ENCODE results near the gene GALNT17. TPM values are rescaled to one million over a fixed set of nuclear protein-coding genes. Genes with fewer than 3 reads are reported as not detected.

Gene GALNT17
- total RNA-seq, 8 experiments from 2014 or later = 3.2 to 85.6 (median 17.2) TPM; not detected in 2

DNA sequence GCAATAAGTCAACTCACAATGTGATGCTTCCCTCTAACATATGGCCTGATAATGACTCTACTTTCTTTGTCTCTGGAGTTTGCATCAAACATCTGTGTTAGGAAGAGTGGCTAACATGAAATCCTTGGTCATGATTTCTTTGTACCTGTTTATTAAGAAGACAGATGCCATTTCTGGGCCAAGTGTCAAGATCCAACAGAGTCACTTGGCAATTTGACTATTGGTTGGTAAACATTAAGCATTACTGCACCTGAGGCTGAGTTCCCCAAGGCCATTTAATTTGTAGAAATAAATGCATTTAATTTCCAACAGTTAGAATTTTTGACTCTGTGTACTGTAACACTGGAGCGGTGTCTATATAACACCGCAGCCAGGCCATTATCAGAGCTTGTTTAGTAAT lies 403.7 kb downstream of the GALNT17 start:
- in situ Hi-C loops (cut with MboI; ENCODE audit: low pct_unique_long_range_greater_than_20kb in 2 of 9, low sequenced_read_pairs in 9 of 9, unreplicated experiment in 9 of 9) = no loop called here
- peak in 1 of 8 experiments; percentile 34 for ATAC-seq (replicated peaks in 6 of 8)
- WGBS, 10 experiments = 41 to 100% (median 89%) methylated on average over 1 to 2 of the region's 2 CpGs; no CpG with 5 or more reads in 2 of the 10 experiments

DNA sequence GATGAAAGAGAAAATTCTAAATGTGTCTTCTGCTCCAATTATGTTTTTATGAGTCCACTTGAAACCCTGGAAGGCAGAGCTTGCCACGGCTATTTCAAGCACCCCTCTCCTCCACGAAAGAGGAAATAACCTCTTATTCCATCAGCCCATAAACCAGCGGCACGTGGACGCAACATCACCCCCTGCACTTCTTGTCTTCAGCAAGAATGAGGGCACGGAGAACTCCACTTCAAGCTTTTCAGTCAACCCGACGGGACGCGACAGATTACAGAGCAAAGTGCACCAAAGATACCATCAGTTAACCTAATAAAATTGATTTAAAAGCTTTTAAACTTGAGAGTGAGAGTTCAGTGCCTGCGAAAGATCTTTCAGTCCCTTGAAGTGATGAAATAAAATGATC lies 406.3 kb downstream of the GALNT17 start:
- peak in 1 of 8 experiments; percentile 46 for ATAC-seq (replicated peaks in 6 of 8)
- H3K4me1 ChIP-seq (replicated peaks in 1 of 2) = peaks cover 9 to 26% of the 10 kb centered on the region in 2 donors
- H3K27ac ChIP-seq = no peak overlapping the region
- WGBS, 10 experiments = 5 to 86% (median 65%) methylated on average over 2 to 11 of the region's 11 CpGs; no CpG with 5 or more reads in 1 of the 10 experiments
- no peak overlapping the region for H3K4me3 ChIP-seq
- in situ Hi-C loops (cut with MboI; ENCODE audit: low pct_unique_long_range_greater_than_20kb in 2 of 9, low sequenced_read_pairs in 9 of 9, unreplicated experiment in 9 of 9) = no loop called here

More for the DNA sequence above, 403.7 kb downstream of the GALNT17 start:
- H3K4me1 ChIP-seq (replicated peaks in 1 of 2) = peaks cover 0 to 7% of the 10 kb centered on the region in 2 donors
- no peak overlapping the region for H3K4me3 ChIP-seq
- H3K27ac ChIP-seq = no peak overlapping the region

GRCh38 chr7:71539615-71540014 lies 407.7 kb downstream of the GALNT17 start:
- Histone ChIP-seq H3K4me3 (no peak overlapping the region), H3K4me1 (replicated peaks in 1 of 2) (peaks cover 9 to 26% of the 10 kb centered on the region in 2 donors), H3K27ac (no peak overlapping the region)
- WGBS, 10 experiments = 0 to 100% (median 82%) methylated on average over 1 to 4 of the region's 4 CpGs; no CpG with 5 or more reads in 3 of the 10 experiments
- no peak for ATAC-seq (replicated peaks in 6 of 8)
- in situ Hi-C loops (cut with MboI; ENCODE audit: low pct_unique_long_range_greater_than_20kb in 2 of 9, low sequenced_read_pairs in 9 of 9, unreplicated experiment in 9 of 9) = no loop called here

DNA sequence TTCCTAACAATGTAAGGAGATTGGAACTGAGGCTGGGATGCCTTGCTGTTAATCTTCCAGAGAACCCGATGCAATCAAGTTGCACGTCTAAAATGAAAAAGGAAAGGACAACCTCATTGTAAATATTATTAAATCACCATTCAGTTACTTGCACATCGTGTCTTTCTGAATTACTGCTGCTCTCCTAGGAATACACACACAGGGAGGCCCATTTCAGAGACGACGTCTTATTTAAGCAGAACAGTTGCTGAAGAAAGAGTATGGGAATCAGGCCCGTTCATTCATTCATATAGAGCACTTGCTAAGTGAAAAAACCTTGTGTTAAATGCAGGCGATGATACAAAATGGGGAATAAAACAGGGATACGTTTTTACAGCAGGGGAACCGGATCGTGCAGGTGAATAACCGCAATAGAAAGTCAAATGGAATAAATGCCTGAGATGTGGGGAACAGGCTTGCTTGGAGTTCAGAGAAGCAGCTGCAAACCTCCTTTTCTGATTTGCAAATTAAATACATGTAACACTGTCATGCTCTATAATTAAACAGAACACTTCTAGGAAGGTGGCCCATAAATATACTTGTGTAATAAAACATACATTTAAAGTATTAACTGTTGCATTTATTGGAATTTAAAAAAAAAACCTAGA lies 409.9 kb downstream of the GALNT17 start:
- no peak overlapping the region for H3K4me3 ChIP-seq
- in situ Hi-C loops (cut with MboI; ENCODE audit: low pct_unique_long_range_greater_than_20kb in 2 of 9, low sequenced_read_pairs in 9 of 9, unreplicated experiment in 9 of 9) = no loop called here
- peaks cover 9 to 26% of the 10 kb centered on the region in 2 donors for H3K4me1 ChIP-seq (replicated peaks in 1 of 2)
- H3K27ac ChIP-seq = peak overlapping the region in 1 of 2 donors; percentile 45
- WGBS, 10 experiments = 28 to 70% (median 56%) methylated on average over 2 to 10 of the region's 11 CpGs; no CpG with 5 or more reads in 1 of the 10 experiments
- ATAC-seq (replicated peaks in 6 of 8) = peak in 4 of 8 experiments; percentile 38 to 72 (median 51)

- peak in 2 of 8 experiments; percentile 12 to 35 for ATAC-seq (replicated peaks in 6 of 8)
- no peak overlapping the region for H3K27ac ChIP-seq
- H3K4me1 ChIP-seq (replicated peaks in 1 of 2) = peaks cover 9 to 22% of the 10 kb centered on the region in 2 donors
- H3K4me3 ChIP-seq = no peak overlapping the region
- 6 to 100% (median 40%) methylated on average over 1 to 5 of the region's 5 CpGs; no CpG with 5 or more reads in 1 of the 10 experiments for WGBS, 10 experiments
- in situ Hi-C loops (cut with MboI; ENCODE audit: low pct_unique_long_range_greater_than_20kb in 2 of 9, low sequenced_read_pairs in 9 of 9, unreplicated experiment in 9 of 9) = no loop called here
These were observed 411.5 kb downstream of the GALNT17 start for GRCh38 chr7:71543396-71543795.

DNA sequence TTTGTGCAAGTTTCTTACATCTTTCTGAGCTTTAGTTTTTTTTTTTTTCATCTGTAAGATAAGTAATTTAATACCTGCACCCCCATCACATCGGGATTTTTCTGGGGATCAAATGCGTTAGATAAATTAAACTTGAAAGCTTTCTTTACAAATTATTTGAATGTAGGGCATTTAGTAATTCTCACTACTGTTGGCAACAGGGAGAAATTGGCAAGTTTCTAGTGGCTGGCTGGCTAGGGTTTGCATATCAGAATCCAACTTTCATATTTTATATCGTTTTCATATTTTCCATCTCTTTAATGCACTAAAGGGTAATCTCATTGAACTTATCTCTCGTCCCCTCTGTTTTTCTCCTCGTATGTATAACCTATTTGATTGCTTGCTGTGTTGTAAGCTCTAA lies 412.9 kb downstream of the GALNT17 start:
- ATAC-seq (replicated peaks in 6 of 8) = no peak
- peaks cover 9 to 19% of the 10 kb centered on the region in 2 donors for H3K4me1 ChIP-seq (replicated peaks in 1 of 2)
- no peak overlapping the region for H3K27ac ChIP-seq
- 8 to 78% (median 64%) methylated on average over 4 to 5 of the region's 5 CpGs for WGBS, 10 experiments
- in situ Hi-C loops (cut with MboI; ENCODE audit: low pct_unique_long_range_greater_than_20kb in 2 of 9, low sequenced_read_pairs in 9 of 9, unreplicated experiment in 9 of 9) = no loop called here
- no peak overlapping the region for H3K4me3 ChIP-seq

- peaks cover 0 to 5% of the 10 kb centered on the region in 2 donors for H3K4me1 ChIP-seq (replicated peaks in 1 of 2)
- 4 to 100% (median 100%) methylated on average over 1 to 6 of the region's 6 CpGs; no CpG with 5 or more reads in 3 of the 10 experiments for WGBS, 10 experiments
- in situ Hi-C loops (cut with MboI; ENCODE audit: low pct_unique_long_range_greater_than_20kb in 2 of 9, low sequenced_read_pairs in 9 of 9, unreplicated experiment in 9 of 9) = no loop called here
- H3K4me3 ChIP-seq = no peak overlapping the region
- ATAC-seq (replicated peaks in 6 of 8) = no peak
- H3K27ac ChIP-seq = no peak overlapping the region
These were observed 415.5 kb downstream of the GALNT17 start for GRCh38 chr7:71547426-71547825.

DNA sequence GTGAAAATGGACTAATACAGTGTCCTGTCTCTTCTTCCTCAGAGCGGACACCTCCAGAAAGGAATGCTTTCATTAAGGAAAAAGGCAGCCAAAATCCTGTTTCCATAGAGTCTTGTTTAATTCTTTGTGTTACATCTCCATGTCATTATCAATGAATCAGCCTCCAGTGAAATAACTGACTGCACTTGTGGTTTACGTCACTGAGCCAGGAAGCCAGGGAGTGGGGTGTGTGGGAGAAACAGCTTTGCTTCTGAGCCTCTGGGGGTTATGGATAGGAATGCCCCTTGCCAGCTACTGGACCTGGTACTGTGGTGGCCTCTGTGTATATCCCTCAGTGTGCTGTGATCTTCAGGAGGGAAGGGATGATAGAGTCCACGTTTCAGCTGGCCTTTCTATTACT lies 416.8 kb downstream of the GALNT17 start:
- 29 to 100% (median 97%) methylated on average over 1 to 3 of the region's 3 CpGs; no CpG with 5 or more reads in 4 of the 10 experiments for WGBS, 10 experiments
- H3K4me1 ChIP-seq (replicated peaks in 1 of 2) = no peaks in the 10 kb centered on the region
- no peak for ATAC-seq (replicated peaks in 6 of 8)
- in situ Hi-C loops (cut with MboI; ENCODE audit: low pct_unique_long_range_greater_than_20kb in 2 of 9, low sequenced_read_pairs in 9 of 9, unreplicated experiment in 9 of 9) = no loop called here
- H3K4me3 ChIP-seq = no peak overlapping the region
- H3K27ac ChIP-seq = no peak overlapping the region

DNA sequence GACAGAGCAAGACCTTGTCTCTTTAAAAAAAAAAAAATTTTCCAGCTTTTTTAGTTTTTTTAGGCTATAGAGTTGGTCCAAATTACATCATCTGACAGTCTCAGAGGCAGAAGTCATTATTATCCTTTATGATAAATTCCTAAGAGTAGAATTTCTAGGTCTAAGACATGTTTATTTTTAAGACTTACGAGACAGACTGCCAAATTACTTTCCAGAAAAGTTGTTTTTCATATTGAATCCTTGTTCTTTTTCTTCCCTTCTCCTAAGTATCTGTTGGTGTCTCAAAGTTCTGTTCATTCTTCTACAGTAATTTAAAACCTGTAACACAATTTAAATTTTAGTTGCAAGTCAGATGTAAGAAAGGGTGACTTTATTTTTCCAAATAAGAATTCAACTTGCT lies 421.4 kb downstream of the GALNT17 start:
- ATAC-seq (replicated peaks in 6 of 8) = no peak
- WGBS, 10 experiments = 0 to 100% (median 83%) methylated on average over 1 of the region's 1 CpG
- Histone ChIP-seq H3K27ac (no peak overlapping the region), H3K4me1 (replicated peaks in 1 of 2) (no peaks in the 10 kb centered on the region), H3K4me3 (no peak overlapping the region)
- in situ Hi-C loops (cut with MboI; ENCODE audit: low pct_unique_long_range_greater_than_20kb in 2 of 9, low sequenced_read_pairs in 9 of 9, unreplicated experiment in 9 of 9) = no loop called here

DNA sequence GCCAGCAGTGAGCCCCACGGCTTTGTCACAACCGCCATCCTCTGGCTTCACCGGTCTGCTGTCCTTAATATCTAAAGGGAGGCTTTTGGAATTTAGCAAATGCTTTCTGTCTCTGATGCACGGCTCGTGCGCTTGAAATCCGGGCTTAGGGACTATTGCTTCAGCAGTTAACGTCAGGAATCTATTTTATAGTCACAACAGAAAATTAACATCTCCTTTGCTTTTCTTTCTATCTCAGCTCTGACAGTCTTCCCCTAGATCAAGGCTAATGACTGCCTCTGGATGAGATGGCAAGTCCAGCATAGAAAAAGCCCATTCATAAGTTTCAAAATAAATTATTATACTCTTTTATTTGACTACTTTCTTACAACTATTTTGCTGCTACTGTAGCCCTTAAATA lies 423.8 kb downstream of the GALNT17 start:
- no peak overlapping the region for H3K4me3 ChIP-seq
- 21 to 97% (median 92%) methylated on average over 1 to 7 of the region's 8 CpGs; no CpG with 5 or more reads in 1 of the 10 experiments for WGBS, 10 experiments
- peaks cover 3 to 17% of the 10 kb centered on the region in 2 donors for H3K4me1 ChIP-seq (replicated peaks in 1 of 2)
- in situ Hi-C loops (cut with MboI; ENCODE audit: low pct_unique_long_range_greater_than_20kb in 2 of 9, low sequenced_read_pairs in 9 of 9, unreplicated experiment in 9 of 9) = no loop called here
- no peak overlapping the region for H3K27ac ChIP-seq
- no peak for ATAC-seq (replicated peaks in 6 of 8)

- Histone ChIP-seq H3K4me3 (no peak overlapping the region), H3K27ac (no peak overlapping the region), H3K4me1 (replicated peaks in 1 of 2) (peaks cover 3 to 17% of the 10 kb centered on the region in 2 donors)
- WGBS, 10 experiments = 0 to 80% (median 48%) methylated on average over 1 to 5 of the region's 6 CpGs; no CpG with 5 or more reads in 1 of the 10 experiments
- in situ Hi-C loops (cut with MboI; ENCODE audit: low pct_unique_long_range_greater_than_20kb in 2 of 9, low sequenced_read_pairs in 9 of 9, unreplicated experiment in 9 of 9) = no loop called here
- no peak for ATAC-seq (replicated peaks in 6 of 8)
These were observed 427.1 kb downstream of the GALNT17 start for GRCh38 chr7:71558806-71559613.

- WGBS, 10 experiments = 25 to 100% (median 60%) methylated on average over 2 to 8 of the region's 10 CpGs; no CpG with 5 or more reads in 4 of the 10 experiments
- peak in 5 of 8 experiments; percentile 29 to 90 (median 77) for ATAC-seq (replicated peaks in 6 of 8)
- H3K4me3 ChIP-seq = no peak overlapping the region
- H3K27ac ChIP-seq = no peak overlapping the region
- in situ Hi-C loops (cut with MboI; ENCODE audit: low pct_unique_long_range_greater_than_20kb in 2 of 9, low sequenced_read_pairs in 9 of 9, unreplicated experiment in 9 of 9) = no loop called here
- peaks cover 3 to 17% of the 10 kb centered on the region in 2 donors for H3K4me1 ChIP-seq (replicated peaks in 1 of 2)
These were observed 428.5 kb downstream of the GALNT17 start for GRCh38 chr7:71560354-71560995.

GRCh38 chr7:71563276-71563675 lies 431.3 kb downstream of the GALNT17 start:
- in situ Hi-C loops (cut with MboI; ENCODE audit: low pct_unique_long_range_greater_than_20kb in 2 of 9, low sequenced_read_pairs in 9 of 9, unreplicated experiment in 9 of 9) = no loop called here
- Histone ChIP-seq H3K4me1 (replicated peaks in 1 of 2) (peaks cover 3 to 17% of the 10 kb centered on the region in 2 donors), H3K27ac (no peak overlapping the region), H3K4me3 (no peak overlapping the region)
- 6 to 100% (median 72%) methylated on average over 1 to 6 of the region's 6 CpGs; no CpG with 5 or more reads in 2 of the 10 experiments for WGBS, 10 experiments
- ATAC-seq (replicated peaks in 6 of 8) = no peak

All from motor neuron (in vitro differentiated cells).